Esophagus squamous epithelium (tissue), 5 donors: Measurements from ENCODE around the gene CDH16. TPM values are rescaled to one million over a fixed set of nuclear protein-coding genes. Genes with fewer than 3 reads are reported as not detected.
"Not testable (repeated sequence)": the region's sequence is repeated elsewhere in the genome, so short reads cannot be mapped to it uniquely, and the experiment has no call there.

Experiments
- DNase-seq: peaks from one replicate; lab custom pipeline; 2025; lab: John Stamatoyannopoulos, UW
- H3K27ac ChIP-seq, 4 donors: fragments of 200-600 bp; sonication (generic); one replicate each; pipeline ENCODE4 v1.5.1; 2016 to 2019; ENCODE audit warnings: mild to moderate bottlenecking in 1 of 4
- H3K27me3 ChIP-seq, 4 donors: fragments of 200-600 bp; sonication (generic); 1 replicate in 3 of 4; 2 replicates in 1 of 4; pipeline versions ENCODE4 v1.5.1 to v1.6.0; 2017 to 2021; ENCODE audit warnings: antibody characterized with exemption in 1 of 4
- H3K36me3 ChIP-seq, 3 donors: fragments of 200-600 bp; sonication (generic); one replicate each; pipeline ENCODE4 v1.5.1; 2016 to 2019
- H3K4me1 ChIP-seq, 3 donors: fragments of 200-600 bp; sonication (generic); one replicate each; pipeline ENCODE4 v1.5.1; 2017 to 2019
- H3K4me3 ChIP-seq, 4 donors: fragments of 200-600 bp; sonication (generic); 1 replicate in 3 of 4; 2 replicates in 1 of 4; pipeline ENCODE4 v1.5.1; 2016 to 2019; ENCODE audit warnings: mild to moderate bottlenecking in 2 of 4, moderate library complexity in 1 of 4
- H3K9me3 ChIP-seq, 3 donors: fragments of 200-600 bp; sonication (generic); one replicate each; pipeline ENCODE4 v1.5.1; 2016 to 2019
- POLR2A ChIP-seq, 4 donors: fragments of 450-650 bp; IDR thresholded peaks; one replicate each; pipeline ENCODE4 v1.6.1; 2017; ENCODE audit warnings: antibody characterized with exemption in 4 of 4, mild to moderate bottlenecking in 4 of 4, moderate library complexity in 3 of 4
- WGBS, 2 donors: methylation state at CpG; one replicate each; pipeline ENCODE4 v1.1.5; 2018; 5-methylcytosine and 5-hydroxymethylcytosine counted together
- intact Hi-C: fragments of 100-400 bp; cut with DNase I; formaldehyde crosslinking; loops from one replicate; pipeline ENCODE4 v1.15.0; 2022
- total RNA-seq, 4 donors: library from RNA; depleted of rRNA; stranded (reverse); fragments of >200 nt; gene quantifications; one replicate each; pipeline ENCODE4 v1.1.0, GENCODE V29; 2016
- TF ChIP-seq, protein P1 (sequence below), 6 experiments: fragments of 450-650 bp in 4 of 6; fragments of 200-600 bp in 2 of 6; sonication (generic) in 2 of 6; IDR thresholded peaks; one replicate each; pipeline ENCODE4 v1.5.1; 2016 to 2019; ENCODE audit warnings: antibody characterized with exemption in 6 of 6, mild to moderate bottlenecking in 4 of 6, moderate library complexity in 4 of 6
- donor health status: DM: yes; HTN: yes; CAD: no.

Gene CDH16
- total RNA-seq, 4 donors from 2014 or later = 1.9 to 6.3 (median 4.1) TPM

DNA sequence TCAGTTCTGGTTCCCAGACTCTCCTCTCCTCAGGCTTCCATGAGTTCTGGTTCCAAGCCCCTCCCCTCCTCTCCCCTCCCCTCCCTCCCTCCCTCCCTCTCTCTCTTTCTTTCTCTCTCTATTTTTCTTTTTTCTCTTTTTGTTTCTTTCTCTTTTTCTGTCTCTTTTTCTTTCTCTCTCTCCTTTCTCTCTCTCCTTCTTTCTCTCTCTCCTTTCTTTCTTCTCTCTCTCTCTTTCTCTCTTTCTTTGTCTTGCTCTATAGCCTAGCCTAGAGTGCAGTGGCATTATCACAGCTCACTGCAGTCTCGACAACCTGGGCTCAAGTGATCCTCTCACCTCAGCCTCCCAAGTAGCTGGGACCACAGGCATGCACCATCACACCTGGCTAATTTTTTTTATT lies 41.6 kb upstream of the CDH16 start:
- peak overlapping the region in 1 of 4 donors; percentile 31 for H3K27ac ChIP-seq
- no peaks in the 10 kb centered on the region for H3K9me3 ChIP-seq
- 76 to 79% methylated on average over 1 of the region's 1 CpG for WGBS, 2 donors
- peaks cover 14 to 45% (median 26%) of the 10 kb centered on the region in 3 donors for H3K4me1 ChIP-seq
- H3K4me3 ChIP-seq = no peak overlapping the region
- H3K27me3 ChIP-seq = peaks cover 0 to 19% (median 0%) of the 10 kb centered on the region in 4 donors
- intact Hi-C loops = no loop called here
- no peaks in the 10 kb centered on the region for H3K36me3 ChIP-seq
- TF ChIP-seq, protein P1, sequence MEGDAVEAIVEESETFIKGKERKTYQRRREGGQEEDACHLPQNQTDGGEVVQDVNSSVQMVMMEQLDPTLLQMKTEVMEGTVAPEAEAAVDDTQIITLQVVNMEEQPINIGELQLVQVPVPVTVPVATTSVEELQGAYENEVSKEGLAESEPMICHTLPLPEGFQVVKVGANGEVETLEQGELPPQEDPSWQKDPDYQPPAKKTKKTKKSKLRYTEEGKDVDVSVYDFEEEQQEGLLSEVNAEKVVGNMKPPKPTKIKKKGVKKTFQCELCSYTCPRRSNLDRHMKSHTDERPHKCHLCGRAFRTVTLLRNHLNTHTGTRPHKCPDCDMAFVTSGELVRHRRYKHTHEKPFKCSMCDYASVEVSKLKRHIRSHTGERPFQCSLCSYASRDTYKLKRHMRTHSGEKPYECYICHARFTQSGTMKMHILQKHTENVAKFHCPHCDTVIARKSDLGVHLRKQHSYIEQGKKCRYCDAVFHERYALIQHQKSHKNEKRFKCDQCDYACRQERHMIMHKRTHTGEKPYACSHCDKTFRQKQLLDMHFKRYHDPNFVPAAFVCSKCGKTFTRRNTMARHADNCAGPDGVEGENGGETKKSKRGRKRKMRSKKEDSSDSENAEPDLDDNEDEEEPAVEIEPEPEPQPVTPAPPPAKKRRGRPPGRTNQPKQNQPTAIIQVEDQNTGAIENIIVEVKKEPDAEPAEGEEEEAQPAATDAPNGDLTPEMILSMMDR (IDR thresholded peaks at IDR 0.05) = no peak
- no peak for TF ChIP-seq POLR2A (IDR thresholded peaks at IDR 0.05)
- DNase-seq = no peak

GRCh38 chr16:66959704-66960161 lies 41.0 kb upstream of the CDH16 start:
- Histone ChIP-seq H3K4me3 (no peak overlapping the region), H3K36me3 (no peaks in the 10 kb centered on the region), H3K27me3 (peaks cover 0 to 14% (median 0%) of the 10 kb centered on the region in 4 donors), H3K9me3 (no peaks in the 10 kb centered on the region), H3K27ac (peak overlapping the region in 1 of 4 donors; percentile 31), H3K4me1 (peaks cover 14 to 45% (median 26%) of the 10 kb centered on the region in 3 donors)
- no peak for DNase-seq
- 20 to 51% methylated on average over 5 of the region's 5 CpGs for WGBS, 2 donors
- intact Hi-C loops = no loop called here
- TF ChIP-seq, protein P1 (IDR thresholded peaks at IDR 0.05) = no peak
- no peak for TF ChIP-seq POLR2A (IDR thresholded peaks at IDR 0.05)

DNA sequence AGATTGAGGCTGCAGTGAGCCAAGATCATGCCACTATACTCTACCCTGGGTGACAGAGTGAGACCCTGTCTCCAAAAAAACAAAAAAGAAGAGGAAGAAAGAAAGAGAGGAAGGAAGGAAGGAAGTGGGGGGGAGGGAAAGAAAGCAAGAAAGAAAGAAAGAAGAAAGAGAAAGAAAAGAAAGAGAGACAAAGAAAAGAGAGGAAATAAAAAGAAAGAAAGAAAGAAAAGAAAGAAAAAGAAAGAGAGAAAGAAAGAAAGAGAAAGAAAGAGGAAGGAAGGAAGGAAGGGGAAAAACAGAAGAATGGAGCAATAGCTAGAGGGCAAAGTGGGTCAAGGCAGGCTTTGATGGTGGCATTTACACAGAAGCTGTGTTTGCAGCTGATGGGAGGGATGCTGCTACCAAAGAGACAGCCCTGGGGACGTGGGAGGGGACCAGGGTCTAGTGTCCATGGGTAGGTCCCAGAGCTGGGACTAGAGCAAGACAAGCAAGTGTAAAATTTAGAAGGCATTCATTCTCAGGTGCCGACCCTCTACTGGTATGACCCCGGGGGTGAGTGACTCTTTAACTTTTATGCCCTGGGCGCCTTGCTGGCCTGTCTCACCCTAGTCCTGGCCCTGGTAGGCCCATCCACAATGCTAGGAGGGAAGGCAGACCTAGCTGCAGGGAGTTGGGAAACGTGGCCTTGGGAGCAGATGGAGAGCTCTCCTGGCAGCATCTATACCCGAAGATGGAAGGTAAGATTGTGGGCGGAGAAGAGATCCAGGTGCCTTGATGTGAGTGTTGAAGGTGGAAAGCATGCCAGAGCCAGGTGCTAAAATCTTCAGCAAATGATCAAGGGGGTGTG lies 40.4 kb upstream of the CDH16 start:
- Histone ChIP-seq H3K36me3 (no peaks in the 10 kb centered on the region), H3K9me3 (no peaks in the 10 kb centered on the region), H3K27ac (no peak overlapping the region), H3K4me1 (peaks cover 14 to 45% (median 26%) of the 10 kb centered on the region in 3 donors), H3K27me3 (peaks cover 0 to 7% (median 0%) of the 10 kb centered on the region in 4 donors), H3K4me3 (no peak overlapping the region)
- no peak for DNase-seq
- TF ChIP-seq, protein P1 (IDR thresholded peaks at IDR 0.05) = no peak
- no peak for TF ChIP-seq POLR2A (IDR thresholded peaks at IDR 0.05)
- 56 to 79% methylated on average over 7 of the region's 7 CpGs for WGBS, 2 donors
- intact Hi-C loops = no loop called here

DNA sequence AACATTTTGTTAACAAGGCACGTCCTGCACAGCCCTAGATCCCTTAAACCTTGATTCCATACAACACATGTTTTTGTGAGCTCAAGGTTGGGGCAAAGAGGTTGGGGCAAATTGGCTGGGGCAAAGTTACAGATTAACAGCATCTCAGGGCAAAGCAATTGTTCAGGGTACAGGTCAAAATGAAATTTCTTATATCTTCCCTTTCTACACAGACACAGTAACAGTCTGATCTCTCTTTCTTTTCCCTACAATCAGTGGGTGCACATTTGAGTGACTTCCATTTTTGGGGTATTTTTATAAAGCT lies 37.4 kb upstream of the CDH16 start:
- H3K36me3 ChIP-seq, intact Hi-C loops: not testable (repeated sequence)

GRCh38 chr16:66955363-66956153 lies 36.9 kb upstream of the CDH16 start:
- H3K9me3 ChIP-seq, H3K4me3 ChIP-seq, H3K27me3 ChIP-seq, H3K27ac ChIP-seq, intact Hi-C loops, DNase-seq, H3K36me3 ChIP-seq: not testable (repeated sequence)
- WGBS, 2 donors = 84 to 89% methylated on average over 17 of the region's 17 CpGs
- H3K4me1 ChIP-seq = peaks cover 0 to 44% (median 9%) of the 10 kb centered on the region in 3 donors

More for the DNA sequence above, 37.4 kb upstream of the CDH16 start:
- WGBS, 2 donors = 88% methylated on average over 1 of the region's 1 CpG
- not testable (repeated sequence) for H3K27me3 ChIP-seq, H3K9me3 ChIP-seq, H3K4me3 ChIP-seq, H3K27ac ChIP-seq, DNase-seq
- peaks cover 3 to 44% (median 14%) of the 10 kb centered on the region in 3 donors for H3K4me1 ChIP-seq
